Measurements from ENCODE around the gene TMEM170B. TPM values are rescaled to one million over a fixed set of nuclear protein-coding genes. Genes with fewer than 3 reads are reported as not detected.

TMEM170B gene
- total RNA-seq, 1 experiment from 2014 or later = 1.0 TPM

DNA sequence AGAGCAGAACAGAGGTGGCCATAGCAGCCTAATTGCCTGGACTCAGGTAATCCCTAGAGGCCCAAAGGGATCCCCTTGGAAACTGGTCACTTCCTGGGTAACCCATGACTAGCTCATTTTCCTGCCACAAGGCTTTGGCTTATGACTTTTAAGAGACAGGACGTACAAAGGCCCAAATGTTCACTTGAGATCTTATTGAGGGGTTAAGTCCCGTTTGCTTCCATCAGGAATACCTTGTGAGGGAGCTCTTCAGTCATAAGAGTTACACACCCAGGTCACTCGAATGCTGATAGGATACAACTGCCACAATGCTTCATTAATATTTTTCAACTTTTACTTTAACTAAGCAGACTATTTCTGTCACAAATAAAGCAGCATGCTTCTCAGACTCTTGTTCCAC is 51.7 kb downstream of the TMEM170B start:
- H3K27me3 ChIP-seq (ENCODE audit: insufficient read depth, low read length) = no peaks in the 10 kb centered on the region
- no peaks in the 10 kb centered on the region for H3K36me3 ChIP-seq (ENCODE audit: control insufficient read depth in 1 of 2, insufficient read depth in 2 of 2, low read length in 2 of 2)
- intact Hi-C loops (cut with micrococcal nuclease) = loop anchor here (5.0 kb wide), 1 partner anchor 1303 kb away; no protein-coding TSS in a partner anchor
- TF ChIP-seq EZH2phosphoT487 (IDR thresholded peaks at IDR 0.05; ENCODE audit: borderline replicate concordance) (no peak), RAD21 (IDR thresholded peaks at IDR 0.05; ENCODE audit: low read depth) (peak; percentile 10; the same call in 1 of the 2 replicates)
- no peak for DNase-seq (ENCODE audit: low read depth, low spot score)
- H3K4me1 ChIP-seq (ENCODE audit: control insufficient read depth in 1 of 2, insufficient read depth in 2 of 2, low read length in 2 of 2) = no peaks in the 10 kb centered on the region
- no peaks in the 10 kb centered on the region for H3K79me2 ChIP-seq (ENCODE audit: insufficient read depth, low read length)
- no peak overlapping the region for H3K4me3 ChIP-seq (replicated peaks in 1 of 2; ENCODE audit: low read depth in 1 of 2, low read length in 2 of 2)
- ChIA-PET CTCF (no interaction called here), POLR2A (no interaction called here), RAD21 (ENCODE audit: low non-redundant PET in 1 of 2, low total read pairs in 2 of 2, uncharacterized antibody in 2 of 2, unreplicated experiment in 2 of 2) (no interaction called here)
- no peaks in the 10 kb centered on the region for H3K9me2 ChIP-seq (ENCODE audit: insufficient read depth)
- no peak overlapping the region for H3K9ac ChIP-seq (ENCODE audit: low read length)
- ATAC-seq = no peak
- H2AFZ ChIP-seq (ENCODE audit: low read depth, low read length, poor library complexity, severe bottlenecking) = no peak overlapping the region
- no peaks in the 10 kb centered on the region for H4K20me1 ChIP-seq (ENCODE audit: insufficient read depth)
- BruUV-seq (replicated peaks) = no TSS peak
- H3K4me2 ChIP-seq (ENCODE audit: low read length) = no peak overlapping the region
- no peaks in the 10 kb centered on the region for H3K9me3 ChIP-seq (ENCODE audit: control insufficient read depth in 1 of 2, insufficient read depth in 1 of 2, low read depth in 1 of 2, low read length in 2 of 2)
- H3K27ac ChIP-seq (ENCODE audit: low read depth, low read length) = no peak overlapping the region

DNA sequence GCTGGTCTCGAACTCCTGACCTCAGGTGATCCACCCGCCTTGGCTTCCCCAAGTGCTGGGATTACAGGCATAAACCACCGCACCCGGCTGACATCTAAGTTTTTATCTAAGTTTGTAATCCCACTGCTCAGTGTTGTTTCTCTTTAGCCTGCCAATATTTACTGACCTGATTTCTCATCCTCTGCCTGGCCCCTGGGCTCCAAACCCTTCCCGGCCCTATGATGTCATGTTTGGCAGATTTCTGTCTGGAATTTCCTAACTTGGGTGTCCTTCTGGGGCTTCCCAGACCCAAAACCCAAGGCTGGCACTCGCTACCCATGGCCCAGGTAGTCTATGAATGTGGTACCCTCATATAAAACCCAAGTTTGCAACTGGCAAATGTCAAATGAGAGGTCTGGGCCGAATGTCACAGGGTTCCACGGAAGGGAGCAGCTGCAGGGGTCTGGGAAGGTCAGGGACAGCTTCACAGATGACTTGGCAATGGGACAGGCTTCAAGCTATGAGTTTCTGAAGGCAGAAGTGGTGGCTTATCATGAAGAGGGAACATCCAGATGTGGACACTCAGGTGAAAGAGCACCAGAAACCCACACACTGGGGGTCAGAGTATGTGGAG is 54.9 kb downstream of the TMEM170B start:
- ATAC-seq (no peak), DNase-seq (ENCODE audit: low read depth, low spot score) (no peak)
- no peak overlapping the region for H3K9ac ChIP-seq (ENCODE audit: low read length)
- no peaks in the 10 kb centered on the region for H3K27me3 ChIP-seq (ENCODE audit: insufficient read depth, low read length)
- no peaks in the 10 kb centered on the region for H4K20me1 ChIP-seq (ENCODE audit: insufficient read depth)
- no peaks in the 10 kb centered on the region for H3K9me3 ChIP-seq (ENCODE audit: control insufficient read depth in 1 of 2, insufficient read depth in 1 of 2, low read depth in 1 of 2, low read length in 2 of 2)
- H3K79me2 ChIP-seq (ENCODE audit: insufficient read depth, low read length) = no peaks in the 10 kb centered on the region
- no TSS peak for BruUV-seq (replicated peaks)
- no peak for TF ChIP-seq CBX3 (IDR thresholded peaks at IDR 0.05; ENCODE audit: low read depth)
- no peak for TF ChIP-seq JUND (IDR thresholded peaks at IDR 0.05)
- no peak for TF ChIP-seq ELF1 (IDR thresholded peaks at IDR 0.05; ENCODE audit: borderline replicate concordance, low read depth)
- no peak for TF ChIP-seq ZNF274 (IDR thresholded peaks at IDR 0.05; ENCODE audit: low read depth, low read length)
- TF ChIP-seq SIN3A (IDR thresholded peaks at IDR 0.05; ENCODE audit: low read depth) = no peak
- no peak for TF ChIP-seq EGR1 (IDR thresholded peaks at IDR 0.05; ENCODE audit: low read depth)
- no peak for TF ChIP-seq SRF (IDR thresholded peaks at IDR 0.05; ENCODE audit: low read depth)
- no peaks in the 10 kb centered on the region for H3K9me2 ChIP-seq (ENCODE audit: insufficient read depth)
- intact Hi-C loops (cut with micrococcal nuclease) = no loop called here
- CTCF ChIA-PET = no interaction called here
- H3K4me3 ChIP-seq (replicated peaks in 1 of 2; ENCODE audit: low read depth in 1 of 2, low read length in 2 of 2) = no peak overlapping the region
- RAD21 ChIA-PET (ENCODE audit: low non-redundant PET in 1 of 2, low total read pairs in 2 of 2, uncharacterized antibody in 2 of 2, unreplicated experiment in 2 of 2) = no interaction called here
- H2AFZ ChIP-seq (ENCODE audit: low read depth, low read length, poor library complexity, severe bottlenecking) = no peak overlapping the region
- no peak overlapping the region for H3K4me2 ChIP-seq (ENCODE audit: low read length)
- POLR2A ChIA-PET = no interaction called here
- no peaks in the 10 kb centered on the region for H3K4me1 ChIP-seq (ENCODE audit: control insufficient read depth in 1 of 2, insufficient read depth in 2 of 2, low read length in 2 of 2)
- H3K27ac ChIP-seq (ENCODE audit: low read depth, low read length) = no peak overlapping the region
- no peaks in the 10 kb centered on the region for H3K36me3 ChIP-seq (ENCODE audit: control insufficient read depth in 1 of 2, insufficient read depth in 2 of 2, low read length in 2 of 2)

All from HCT116 (cell line).